ENCODE data around the gene NDUFB3.

NDUFB3 gene

DNA sequence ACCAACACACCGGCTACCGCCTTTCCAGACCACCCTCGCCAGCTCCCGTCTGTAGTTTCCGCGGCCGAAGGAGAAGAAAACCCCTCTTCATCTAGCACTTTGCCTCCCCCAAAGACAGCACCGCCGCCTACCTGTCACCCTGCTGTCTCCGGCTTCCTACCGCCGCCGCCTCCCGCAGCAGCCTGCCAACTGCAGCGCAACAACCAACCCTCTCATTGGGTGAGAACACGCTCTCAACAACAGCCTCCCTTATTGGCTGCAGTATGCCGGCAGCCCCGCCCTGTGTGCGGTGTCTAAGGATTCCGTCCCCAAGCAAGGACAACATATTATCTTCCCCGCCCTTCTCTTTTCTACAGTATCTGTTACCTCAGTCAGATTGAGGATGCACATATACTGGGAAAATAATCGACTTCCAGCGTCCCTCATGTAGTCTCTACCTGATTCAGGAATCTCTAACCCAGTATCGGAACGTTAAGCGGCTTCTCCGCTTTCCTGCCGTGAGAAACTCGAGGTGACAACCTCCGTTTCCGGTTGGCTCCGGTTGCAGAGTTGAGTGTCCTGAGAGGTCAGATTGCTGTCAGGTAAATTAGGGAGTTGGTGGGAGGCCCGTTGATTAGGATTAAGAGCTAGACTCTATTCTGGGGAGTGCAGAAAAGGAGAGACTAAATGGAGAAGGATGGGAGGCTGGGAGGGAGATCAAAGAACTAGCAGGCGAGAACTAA is at the start of gene NDUFB3, which contains the start of gene HYCC2 (continued):
- TF ChIP-seq, protein P1, sequence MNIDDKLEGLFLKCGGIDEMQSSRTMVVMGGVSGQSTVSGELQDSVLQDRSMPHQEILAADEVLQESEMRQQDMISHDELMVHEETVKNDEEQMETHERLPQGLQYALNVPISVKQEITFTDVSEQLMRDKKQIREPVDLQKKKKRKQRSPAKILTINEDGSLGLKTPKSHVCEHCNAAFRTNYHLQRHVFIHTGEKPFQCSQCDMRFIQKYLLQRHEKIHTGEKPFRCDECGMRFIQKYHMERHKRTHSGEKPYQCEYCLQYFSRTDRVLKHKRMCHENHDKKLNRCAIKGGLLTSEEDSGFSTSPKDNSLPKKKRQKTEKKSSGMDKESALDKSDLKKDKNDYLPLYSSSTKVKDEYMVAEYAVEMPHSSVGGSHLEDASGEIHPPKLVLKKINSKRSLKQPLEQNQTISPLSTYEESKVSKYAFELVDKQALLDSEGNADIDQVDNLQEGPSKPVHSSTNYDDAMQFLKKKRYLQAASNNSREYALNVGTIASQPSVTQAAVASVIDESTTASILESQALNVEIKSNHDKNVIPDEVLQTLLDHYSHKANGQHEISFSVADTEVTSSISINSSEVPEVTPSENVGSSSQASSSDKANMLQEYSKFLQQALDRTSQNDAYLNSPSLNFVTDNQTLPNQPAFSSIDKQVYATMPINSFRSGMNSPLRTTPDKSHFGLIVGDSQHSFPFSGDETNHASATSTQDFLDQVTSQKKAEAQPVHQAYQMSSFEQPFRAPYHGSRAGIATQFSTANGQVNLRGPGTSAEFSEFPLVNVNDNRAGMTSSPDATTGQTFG (tag by site-specific recombination; IDR thresholded peaks at IDR 0.05; ENCODE audit: borderline replicate concordance), result no peak
- no peak for TF ChIP-seq ZBTB20 (tag by site-specific recombination; IDR thresholded peaks at IDR 0.05)
- peak; percentile 64 for TF ChIP-seq GFI1B (tag by site-specific recombination; IDR thresholded peaks at IDR 0.05)
- TF ChIP-seq ZBTB7A (tag by site-specific recombination; IDR thresholded peaks at IDR 0.05; ENCODE audit: low read depth), result no peak
- TF ChIP-seq ZNF660 (tag by site-specific recombination; IDR thresholded peaks at IDR 0.05), result peak; percentile 85; the same call in 1 of the 2 replicates
- TF ChIP-seq, protein P2, sequence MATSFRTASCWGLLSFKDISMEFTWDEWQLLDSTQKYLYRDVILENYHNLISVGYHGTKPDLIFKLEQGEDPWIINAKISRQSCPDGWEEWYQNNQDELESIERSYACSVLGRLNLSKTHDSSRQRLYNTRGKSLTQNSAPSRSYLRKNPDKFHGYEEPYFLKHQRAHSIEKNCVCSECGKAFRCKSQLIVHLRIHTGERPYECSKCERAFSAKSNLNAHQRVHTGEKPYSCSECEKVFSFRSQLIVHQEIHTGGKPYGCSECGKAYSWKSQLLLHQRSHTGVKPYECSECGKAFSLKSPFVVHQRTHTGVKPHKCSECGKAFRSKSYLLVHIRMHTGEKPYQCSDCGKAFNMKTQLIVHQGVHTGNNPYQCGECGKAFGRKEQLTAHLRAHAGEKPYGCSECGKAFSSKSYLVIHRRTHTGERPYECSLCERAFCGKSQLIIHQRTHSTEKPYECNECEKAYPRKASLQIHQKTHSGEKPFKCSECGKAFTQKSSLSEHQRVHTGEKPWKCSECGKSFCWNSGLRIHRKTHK (tag by site-specific recombination; IDR thresholded peaks at IDR 0.05), result no peak
- TF ChIP-seq, protein P3, sequence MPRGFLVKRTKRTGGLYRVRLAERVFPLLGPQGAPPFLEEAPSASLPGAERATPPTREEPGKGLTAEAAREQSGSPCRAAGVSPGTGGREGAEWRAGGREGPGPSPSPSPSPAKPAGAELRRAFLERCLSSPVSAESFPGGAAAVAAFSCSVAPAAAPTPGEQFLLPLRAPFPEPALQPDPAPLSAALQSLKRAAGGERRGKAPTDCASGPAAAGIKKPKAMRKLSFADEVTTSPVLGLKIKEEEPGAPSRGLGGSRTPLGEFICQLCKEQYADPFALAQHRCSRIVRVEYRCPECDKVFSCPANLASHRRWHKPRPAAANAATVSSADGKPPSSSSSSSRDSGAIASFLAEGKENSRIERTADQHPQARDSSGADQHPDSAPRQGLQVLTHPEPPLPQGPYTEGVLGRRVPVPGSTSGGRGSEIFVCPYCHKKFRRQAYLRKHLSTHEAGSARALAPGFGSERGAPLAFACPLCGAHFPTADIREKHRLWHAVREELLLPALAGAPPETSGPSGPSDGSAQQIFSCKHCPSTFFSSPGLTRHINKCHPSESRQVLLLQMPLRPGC (tag by site-specific recombination; IDR thresholded peaks at IDR 0.05), result 0 out of 2 replicates have a peak, but pooled peaks have one; percentile 18
- TF ChIP-seq KLF10 (tag by site-specific recombination; IDR thresholded peaks at IDR 0.05), result peak; percentile 62; the same call in 1 of the 2 replicates
- no peak for TF ChIP-seq ZNF670 (tag by site-specific recombination; IDR thresholded peaks at IDR 0.05; ENCODE audit: low read depth)
- TF ChIP-seq, protein P4, sequence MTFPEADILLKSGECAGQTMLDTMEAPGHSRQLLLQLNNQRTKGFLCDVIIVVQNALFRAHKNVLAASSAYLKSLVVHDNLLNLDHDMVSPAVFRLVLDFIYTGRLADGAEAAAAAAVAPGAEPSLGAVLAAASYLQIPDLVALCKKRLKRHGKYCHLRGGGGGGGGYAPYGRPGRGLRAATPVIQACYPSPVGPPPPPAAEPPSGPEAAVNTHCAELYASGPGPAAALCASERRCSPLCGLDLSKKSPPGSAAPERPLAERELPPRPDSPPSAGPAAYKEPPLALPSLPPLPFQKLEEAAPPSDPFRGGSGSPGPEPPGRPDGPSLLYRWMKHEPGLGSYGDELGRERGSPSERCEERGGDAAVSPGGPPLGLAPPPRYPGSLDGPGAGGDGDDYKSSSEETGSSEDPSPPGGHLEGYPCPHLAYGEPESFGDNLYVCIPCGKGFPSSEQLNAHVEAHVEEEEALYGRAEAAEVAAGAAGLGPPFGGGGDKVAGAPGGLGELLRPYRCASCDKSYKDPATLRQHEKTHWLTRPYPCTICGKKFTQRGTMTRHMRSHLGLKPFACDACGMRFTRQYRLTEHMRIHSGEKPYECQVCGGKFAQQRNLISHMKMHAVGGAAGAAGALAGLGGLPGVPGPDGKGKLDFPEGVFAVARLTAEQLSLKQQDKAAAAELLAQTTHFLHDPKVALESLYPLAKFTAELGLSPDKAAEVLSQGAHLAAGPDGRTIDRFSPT (tag by site-specific recombination; IDR thresholded peaks at IDR 0.05), result no peak; the same call in none of the 2 replicates
- TF ChIP-seq ZNF366 (tag by site-specific recombination; conservative IDR thresholded peaks at IDR 0.05), result no peak
- TF ChIP-seq ZNF571 (tag by site-specific recombination; IDR thresholded peaks at IDR 0.05), result no peak
- no peak for TF ChIP-seq MEIS1 (CRISPR knock-in tag; IDR thresholded peaks at IDR 0.05; ENCODE audit: borderline replicate concordance)
- TF ChIP-seq ZNF426 (tag by site-specific recombination; IDR thresholded peaks at IDR 0.05), result no peak
- TF ChIP-seq BCL11A (tag by site-specific recombination; IDR thresholded peaks at IDR 0.05; ENCODE audit: low read depth), result peak; percentile 84
- no peak for TF ChIP-seq IKZF3 (tag by site-specific recombination; IDR thresholded peaks at IDR 0.05)
- peak; percentile 79; the same call in 1 of the 2 replicates for TF ChIP-seq GLI4 (tag by site-specific recombination; IDR thresholded peaks at IDR 0.05)
- no peak for TF ChIP-seq ZNF416 (tag by site-specific recombination; IDR thresholded peaks at IDR 0.05)
- TF ChIP-seq REPIN1 (tag by site-specific recombination; IDR thresholded peaks at IDR 0.05; ENCODE audit: low read depth), result peak; percentile 74; the same call in 1 of the 2 replicates
- 0 out of 2 replicates have a peak, but pooled peaks have one; percentile 45 for TF ChIP-seq ZNF626 (tag by site-specific recombination; IDR thresholded peaks at IDR 0.05)
- TF ChIP-seq, protein P5, sequence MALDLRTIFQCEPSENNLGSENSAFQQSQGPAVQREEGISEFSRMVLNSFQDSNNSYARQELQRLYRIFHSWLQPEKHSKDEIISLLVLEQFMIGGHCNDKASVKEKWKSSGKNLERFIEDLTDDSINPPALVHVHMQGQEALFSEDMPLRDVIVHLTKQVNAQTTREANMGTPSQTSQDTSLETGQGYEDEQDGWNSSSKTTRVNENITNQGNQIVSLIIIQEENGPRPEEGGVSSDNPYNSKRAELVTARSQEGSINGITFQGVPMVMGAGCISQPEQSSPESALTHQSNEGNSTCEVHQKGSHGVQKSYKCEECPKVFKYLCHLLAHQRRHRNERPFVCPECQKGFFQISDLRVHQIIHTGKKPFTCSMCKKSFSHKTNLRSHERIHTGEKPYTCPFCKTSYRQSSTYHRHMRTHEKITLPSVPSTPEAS (tag by site-specific recombination; IDR thresholded peaks at IDR 0.05), result peak; percentile 54; the same call in 1 of the 2 replicates
- TF ChIP-seq, protein P6, sequence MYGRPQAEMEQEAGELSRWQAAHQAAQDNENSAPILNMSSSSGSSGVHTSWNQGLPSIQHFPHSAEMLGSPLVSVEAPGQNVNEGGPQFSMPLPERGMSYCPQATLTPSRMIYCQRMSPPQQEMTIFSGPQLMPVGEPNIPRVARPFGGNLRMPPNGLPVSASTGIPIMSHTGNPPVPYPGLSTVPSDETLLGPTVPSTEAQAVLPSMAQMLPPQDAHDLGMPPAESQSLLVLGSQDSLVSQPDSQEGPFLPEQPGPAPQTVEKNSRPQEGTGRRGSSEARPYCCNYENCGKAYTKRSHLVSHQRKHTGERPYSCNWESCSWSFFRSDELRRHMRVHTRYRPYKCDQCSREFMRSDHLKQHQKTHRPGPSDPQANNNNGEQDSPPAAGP (tag by site-specific recombination; IDR thresholded peaks at IDR 0.05), result peak; percentile 92; the same call in 1 of the 2 replicates
- TF ChIP-seq, protein P7, sequence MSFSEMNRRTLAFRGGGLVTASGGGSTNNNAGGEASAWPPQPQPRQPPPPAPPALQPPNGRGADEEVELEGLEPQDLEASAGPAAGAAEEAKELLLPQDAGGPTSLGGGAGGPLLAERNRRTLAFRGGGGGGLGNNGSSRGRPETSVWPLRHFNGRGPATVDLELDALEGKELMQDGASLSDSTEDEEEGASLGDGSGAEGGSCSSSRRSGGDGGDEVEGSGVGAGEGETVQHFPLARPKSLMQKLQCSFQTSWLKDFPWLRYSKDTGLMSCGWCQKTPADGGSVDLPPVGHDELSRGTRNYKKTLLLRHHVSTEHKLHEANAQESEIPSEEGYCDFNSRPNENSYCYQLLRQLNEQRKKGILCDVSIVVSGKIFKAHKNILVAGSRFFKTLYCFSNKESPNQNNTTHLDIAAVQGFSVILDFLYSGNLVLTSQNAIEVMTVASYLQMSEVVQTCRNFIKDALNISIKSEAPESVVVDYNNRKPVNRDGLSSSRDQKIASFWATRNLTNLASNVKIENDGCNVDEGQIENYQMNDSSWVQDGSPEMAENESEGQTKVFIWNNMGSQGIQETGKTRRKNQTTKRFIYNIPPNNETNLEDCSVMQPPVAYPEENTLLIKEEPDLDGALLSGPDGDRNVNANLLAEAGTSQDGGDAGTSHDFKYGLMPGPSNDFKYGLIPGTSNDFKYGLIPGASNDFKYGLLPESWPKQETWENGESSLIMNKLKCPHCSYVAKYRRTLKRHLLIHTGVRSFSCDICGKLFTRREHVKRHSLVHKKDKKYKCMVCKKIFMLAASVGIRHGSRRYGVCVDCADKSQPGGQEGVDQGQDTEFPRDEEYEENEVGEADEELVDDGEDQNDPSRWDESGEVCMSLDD (tag by site-specific recombination; IDR thresholded peaks at IDR 0.05), result peak; percentile 3; the same call in 1 of the 2 replicates
- TF ChIP-seq ZNF174 (tag by site-specific recombination; IDR thresholded peaks at IDR 0.05), result no peak
- TF ChIP-seq ZNF501 (tag by site-specific recombination; IDR thresholded peaks at IDR 0.05), result peak; percentile 97

Data from HEK293 (cell line).